GM20000 (cell line): ENCODE results near the gene GALNTL6.

Experiments used
- DNase-seq: peaks from one replicate; pipeline ENCODE4 v3.0.0; 2012; ENCODE audit warnings: low spot score
- CTCF ChIP-seq: IDR thresholded peaks from 2 replicates; pipeline ENCODE4 v1.5.1; 2012; ENCODE audit warnings: mild to moderate bottlenecking, control low read depth; ENCODE audit errors: extremely low read depth, missing control alignments

The GALNTL6 gene

GRCh38 chr4:173008436-173008835 is 1195.2 kb downstream of the GALNTL6 start:
- TF ChIP-seq CTCF = no peak
- no peak for DNase-seq

GRCh38 chr4:173009129-173009823 is 1196.1 kb downstream of the GALNTL6 start:
- TF ChIP-seq CTCF = no peak
- DNase-seq = no peak

GRCh38 chr4:173012608-173013007 is 1199.4 kb downstream of the GALNTL6 start:
- TF ChIP-seq CTCF = no peak
- no peak for DNase-seq

GRCh38 chr4:173013232-173013930 is 1200.2 kb downstream of the GALNTL6 start:
- peak; percentile 53 for TF ChIP-seq CTCF
- DNase-seq = peak; percentile 51

- TF ChIP-seq CTCF = no peak
- no peak for DNase-seq
Measured at GRCh38 chr4:173014113-173014558, 1200.9 kb downstream of the GALNTL6 start.

- no peak for TF ChIP-seq CTCF
- DNase-seq = no peak
Measured at GRCh38 chr4:173014836-173015235, 1201.6 kb downstream of the GALNTL6 start.

- TF ChIP-seq CTCF = no peak
- no peak for DNase-seq
Measured at GRCh38 chr4:173017802-173018201, 1204.6 kb downstream of the GALNTL6 start.
